ENCODE data around the gene PPIL1. TPM values are rescaled to one million over a fixed set of nuclear protein-coding genes. Genes with fewer than 3 reads are reported as not detected.

PPIL1 gene
- total RNA-seq (10 to 100 TPM; 11.6 to 31.0 (median 21.2) TPM), polyA plus RNA-seq (10 to 100 TPM; 10.7 to 38.4 TPM)
- long read RNA-seq, donor 1, transcript PPIL1-201 (4 exons, 1,739 nt) = major isoform, 47 of 82 reads
- long read RNA-seq, donor 1, transcript PPIL1-202 (3 exons, 1,347 nt) = minor isoform, 33 of 82 reads
- long read RNA-seq, donor 1, partial matches to known transcripts = 1 of 82 reads
- long read RNA-seq, donor 1, other reads (novel, unspliced or antisense) = 1 of 82 reads
- long read RNA-seq, donor 2, transcript PPIL1-201 (4 exons, 1,739 nt) = major isoform, 32 of 63 reads
- long read RNA-seq, donor 2, partial matches to known transcripts = 21 of 63 reads
- long read RNA-seq, donor 2, other reads (novel, unspliced or antisense) = 9 of 63 reads
- long read RNA-seq, donor 3, transcript PPIL1-201 (4 exons, 1,739 nt) = major isoform, 15 of 22 reads
- long read RNA-seq, donor 3, partial matches to known transcripts = 0 of 22 reads
- long read RNA-seq, donor 3, other reads (novel, unspliced or antisense) = 4 of 22 reads

GRCh38 chr6:36874443-36875249, at the start of gene PPIL1:
TSS of gene PPIL1 (minus strand) at chr6:36874803. CDS start at chr6:36874772, 31 bp downstream.
- Histone ChIP-seq H3K4me1 (ENCODE audit: insufficient read depth) (peaks cover 3% of the 10 kb centered on the region), H3K27ac (peak within 1 kb of the TSS; percentile 54 to 80), H3K9me3 (no peaks in the 10 kb centered on the region), H3K4me3 (peak within 1 kb of the TSS; percentile 60), H3K27me3 (no peaks in the 10 kb centered on the region), H3K36me3 (no peaks in the 10 kb centered on the region)
- DNase-seq = peak; percentile 76 to 90 (median 84)
- WGBS, 3 donors = 0 to 1% (median 1%) methylated on average over 46 to 54 of the region's 54 CpGs
- intact Hi-C loops (cut with DNase I) = no loop called here
- peak; percentile 10 for TF ChIP-seq POLR2A (IDR thresholded peaks at IDR 0.05)
- no peak for TF ChIP-seq CTCF (IDR thresholded peaks at IDR 0.05)

GRCh38 chr6:36924131-36924530, 49.5 kb upstream of the PPIL1 start:
- H3K27ac ChIP-seq = no peak overlapping the region
- intact Hi-C loops (cut with DNase I) = no loop called here

GRCh38 chr6:36920546-36920945, 45.9 kb upstream of the PPIL1 start:
- no peak for TF ChIP-seq CTCF (IDR thresholded peaks at IDR 0.05)
- TF ChIP-seq POLR2A (IDR thresholded peaks at IDR 0.05) = no peak
- TF ChIP-seq EP300 (IDR thresholded peaks at IDR 0.05) = no peak
- no peaks in the 10 kb centered on the region for H3K9me3 ChIP-seq
- no peaks in the 10 kb centered on the region for H3K27me3 ChIP-seq
- H3K27ac ChIP-seq = no peak overlapping the region
- 43 to 48% (median 48%) methylated on average over 5 of the region's 5 CpGs for WGBS, 3 donors
- peaks cover 13% of the 10 kb centered on the region for H3K4me1 ChIP-seq (ENCODE audit: insufficient read depth)
- intact Hi-C loops (cut with DNase I) = no loop called here
- H3K4me3 ChIP-seq = no peak overlapping the region
- no peaks in the 10 kb centered on the region for H3K36me3 ChIP-seq
- DNase-seq = no peak

More at GRCh38 chr6:36924131-36924530, 49.5 kb upstream of the PPIL1 start:
- no peaks in the 10 kb centered on the region for H3K36me3 ChIP-seq
- no peaks in the 10 kb centered on the region for H3K27me3 ChIP-seq
- no peak for TF ChIP-seq CTCF (IDR thresholded peaks at IDR 0.05)
- TF ChIP-seq EP300 (IDR thresholded peaks at IDR 0.05) = no peak
- no peak for TF ChIP-seq POLR2A (IDR thresholded peaks at IDR 0.05)
- 80 to 86% (median 82%) methylated on average over 4 of the region's 4 CpGs for WGBS, 3 donors
- H3K4me3 ChIP-seq = no peak overlapping the region
- no peak for DNase-seq
- no peaks in the 10 kb centered on the region for H3K9me3 ChIP-seq
- H3K4me1 ChIP-seq (ENCODE audit: insufficient read depth) = peaks cover 14% of the 10 kb centered on the region

GRCh38 chr6:36920049-36920448, 45.4 kb upstream of the PPIL1 start:
- H3K36me3 ChIP-seq = no peaks in the 10 kb centered on the region
- H3K9me3 ChIP-seq = no peaks in the 10 kb centered on the region
- H3K27ac ChIP-seq = no peak overlapping the region

More at GRCh38 chr6:36920049-36920448, 45.4 kb upstream of the PPIL1 start:
- 87 to 90% (median 89%) methylated on average over 4 of the region's 4 CpGs for WGBS, 3 donors
- H3K4me1 ChIP-seq (ENCODE audit: insufficient read depth) = peaks cover 13% of the 10 kb centered on the region
- DNase-seq = peak in 1 of 5 donors; percentile 6
- H3K4me3 ChIP-seq = no peak overlapping the region
- no peak for TF ChIP-seq CTCF (IDR thresholded peaks at IDR 0.05)
- TF ChIP-seq EP300 (IDR thresholded peaks at IDR 0.05) = no peak
- no peak for TF ChIP-seq POLR2A (IDR thresholded peaks at IDR 0.05)
- no peaks in the 10 kb centered on the region for H3K27me3 ChIP-seq
- intact Hi-C loops (cut with DNase I) = no loop called here
